ENCODE data around the gene PHKA2. TPM values are rescaled to one million over a fixed set of nuclear protein-coding genes. Genes with fewer than 3 reads are reported as not detected.

PHKA2 gene
- total and polyA plus RNA-seq, 2 donors (not counting 1 experiment from before 2014, with no cell fraction given), result 7.9 to 8.3 TPM

DNA sequence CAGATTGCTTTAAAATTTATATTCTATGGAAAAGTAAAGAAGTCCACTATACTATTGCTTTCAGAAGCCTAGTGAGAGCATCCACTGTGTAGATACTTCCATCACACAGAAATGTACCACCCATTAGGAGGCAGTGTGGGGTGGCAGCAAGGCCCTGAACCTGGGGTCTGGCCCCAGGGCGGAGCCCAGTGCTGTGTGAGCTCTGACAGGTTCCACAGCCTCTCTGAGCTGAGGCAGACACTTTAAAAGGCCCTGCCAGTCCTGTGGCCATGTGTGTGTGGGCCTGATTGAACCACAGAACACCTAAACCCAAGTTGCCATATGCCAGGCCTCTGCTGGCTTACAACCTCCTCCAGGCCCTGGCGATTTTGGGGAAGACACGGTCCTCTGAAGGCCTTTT is 49.2 kb downstream of the PHKA2 start:
- Histone ChIP-seq H3K9ac (ENCODE audit: insufficient read depth, low read length) (no peak overlapping the region), H3K9me3 (ENCODE audit: control insufficient read depth, insufficient read depth, low read depth, low read length) (no peaks in the 10 kb centered on the region), H4K20me1 (ENCODE audit: control insufficient read depth, extremely low read depth, insufficient read depth, low read length) (no peaks in the 10 kb centered on the region), H3K36me3 (ENCODE audit: control insufficient read depth, insufficient read depth, low read length) (no peaks in the 10 kb centered on the region), H3K27me3 (ENCODE audit: control insufficient read depth, insufficient read depth, low read length) (no peaks in the 10 kb centered on the region), H3K27ac (ENCODE audit: insufficient read depth, low read length) (no peak overlapping the region), H3K4me2 (ENCODE audit: extremely low read depth, insufficient read depth, low read length) (no peak overlapping the region), H3K4me1 (ENCODE audit: control insufficient read depth, extremely low read depth, insufficient read depth, low read length) (no peaks in the 10 kb centered on the region), H3K79me2 (ENCODE audit: control insufficient read depth, insufficient read depth, low read length) (no peaks in the 10 kb centered on the region), H2AFZ (ENCODE audit: low read length) (no peak overlapping the region), H3K4me3 (replicated peaks in 1 of 4; ENCODE audit: control extremely low read depth in 1 of 4, insufficient read depth in 1 of 4, low read depth in 3 of 4, low read length in 4 of 4) (no peak overlapping the region)
- DNase-seq (ENCODE audit: low read depth in 2 of 2), result no peak
- TF ChIP-seq EZH2 (IDR thresholded peaks at IDR 0.05; ENCODE audit: low read length, missing control alignments), result no peak
- TF ChIP-seq, protein P1, sequence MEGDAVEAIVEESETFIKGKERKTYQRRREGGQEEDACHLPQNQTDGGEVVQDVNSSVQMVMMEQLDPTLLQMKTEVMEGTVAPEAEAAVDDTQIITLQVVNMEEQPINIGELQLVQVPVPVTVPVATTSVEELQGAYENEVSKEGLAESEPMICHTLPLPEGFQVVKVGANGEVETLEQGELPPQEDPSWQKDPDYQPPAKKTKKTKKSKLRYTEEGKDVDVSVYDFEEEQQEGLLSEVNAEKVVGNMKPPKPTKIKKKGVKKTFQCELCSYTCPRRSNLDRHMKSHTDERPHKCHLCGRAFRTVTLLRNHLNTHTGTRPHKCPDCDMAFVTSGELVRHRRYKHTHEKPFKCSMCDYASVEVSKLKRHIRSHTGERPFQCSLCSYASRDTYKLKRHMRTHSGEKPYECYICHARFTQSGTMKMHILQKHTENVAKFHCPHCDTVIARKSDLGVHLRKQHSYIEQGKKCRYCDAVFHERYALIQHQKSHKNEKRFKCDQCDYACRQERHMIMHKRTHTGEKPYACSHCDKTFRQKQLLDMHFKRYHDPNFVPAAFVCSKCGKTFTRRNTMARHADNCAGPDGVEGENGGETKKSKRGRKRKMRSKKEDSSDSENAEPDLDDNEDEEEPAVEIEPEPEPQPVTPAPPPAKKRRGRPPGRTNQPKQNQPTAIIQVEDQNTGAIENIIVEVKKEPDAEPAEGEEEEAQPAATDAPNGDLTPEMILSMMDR (conservative IDR thresholded peaks at IDR 0.05 in 1 of 2, IDR thresholded peaks at IDR 0.05 in 1 of 2; ENCODE audit: low read depth in 1 of 2, low read length in 2 of 2), result no peak

DNA sequence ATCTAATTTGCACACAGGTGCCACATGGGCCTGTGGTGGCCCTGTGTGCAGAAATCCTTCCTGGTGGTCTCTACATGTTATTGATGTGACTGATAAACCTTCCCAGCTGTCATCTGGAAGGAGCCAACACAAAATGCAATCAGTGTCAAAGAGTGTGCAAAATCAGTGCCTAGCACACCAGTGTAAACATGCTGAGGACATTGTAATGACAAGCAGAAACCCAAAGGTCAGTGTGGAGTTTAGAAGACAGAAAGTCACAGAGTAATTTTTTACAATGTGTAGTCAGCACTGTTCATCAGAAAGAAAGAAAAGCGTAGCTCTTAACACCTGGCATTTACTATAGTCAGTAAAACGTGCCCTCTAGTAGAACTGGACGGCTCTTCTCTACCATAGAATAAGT is 50.3 kb downstream of the PHKA2 start:
- no peak overlapping the region for H2AFZ ChIP-seq (ENCODE audit: low read length)
- H3K9ac ChIP-seq (ENCODE audit: insufficient read depth, low read length), result no peak overlapping the region
- H3K79me2 ChIP-seq (ENCODE audit: control insufficient read depth, insufficient read depth, low read length), result no peaks in the 10 kb centered on the region
- no peak overlapping the region for H3K27ac ChIP-seq (ENCODE audit: insufficient read depth, low read length)
- H3K9me3 ChIP-seq (ENCODE audit: control insufficient read depth, insufficient read depth, low read depth, low read length), result no peaks in the 10 kb centered on the region
- H4K20me1 ChIP-seq (ENCODE audit: control insufficient read depth, extremely low read depth, insufficient read depth, low read length), result no peaks in the 10 kb centered on the region
- H3K4me3 ChIP-seq (replicated peaks in 1 of 4; ENCODE audit: control extremely low read depth in 1 of 4, insufficient read depth in 1 of 4, low read depth in 3 of 4, low read length in 4 of 4), result no peak overlapping the region
- no peaks in the 10 kb centered on the region for H3K36me3 ChIP-seq (ENCODE audit: control insufficient read depth, insufficient read depth, low read length)
- TF ChIP-seq EZH2 (IDR thresholded peaks at IDR 0.05; ENCODE audit: low read length, missing control alignments), result no peak
- TF ChIP-seq, protein P1 (conservative IDR thresholded peaks at IDR 0.05 in 1 of 2, IDR thresholded peaks at IDR 0.05 in 1 of 2; ENCODE audit: low read depth in 1 of 2, low read length in 2 of 2), result no peak
- no peaks in the 10 kb centered on the region for H3K4me1 ChIP-seq (ENCODE audit: control insufficient read depth, extremely low read depth, insufficient read depth, low read length)
- no peaks in the 10 kb centered on the region for H3K27me3 ChIP-seq (ENCODE audit: control insufficient read depth, insufficient read depth, low read length)
- DNase-seq (ENCODE audit: low read depth in 2 of 2), result no peak
- no peak overlapping the region for H3K4me2 ChIP-seq (ENCODE audit: extremely low read depth, insufficient read depth, low read length)

DNA sequence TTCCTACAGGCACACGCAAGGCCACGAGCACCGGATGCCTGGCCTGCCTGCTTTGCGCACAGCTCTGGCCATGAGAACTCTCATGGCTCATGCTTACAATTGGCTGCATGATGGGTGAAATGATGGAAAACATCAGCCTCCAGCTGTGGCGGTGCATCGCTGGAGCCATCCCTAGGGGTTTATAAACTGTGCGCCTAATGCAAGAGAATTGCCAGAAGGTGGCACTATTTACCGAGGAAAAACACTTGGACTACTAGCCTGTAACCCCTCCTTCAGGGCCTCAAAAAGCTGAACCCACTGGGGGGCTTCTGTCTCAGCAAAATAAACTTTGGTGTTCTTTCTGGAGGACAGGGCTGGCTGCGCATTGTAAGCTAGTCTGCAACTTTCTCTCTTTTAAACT is 51.9 kb downstream of the PHKA2 start:
- Histone ChIP-seq H3K4me1 (ENCODE audit: control insufficient read depth, extremely low read depth, insufficient read depth, low read length) (no peaks in the 10 kb centered on the region), H2AFZ (ENCODE audit: low read length) (no peak overlapping the region), H3K9me3 (ENCODE audit: control insufficient read depth, insufficient read depth, low read depth, low read length) (no peaks in the 10 kb centered on the region), H3K27ac (ENCODE audit: insufficient read depth, low read length) (no peak overlapping the region), H4K20me1 (ENCODE audit: control insufficient read depth, extremely low read depth, insufficient read depth, low read length) (no peaks in the 10 kb centered on the region), H3K27me3 (ENCODE audit: control insufficient read depth, insufficient read depth, low read length) (no peaks in the 10 kb centered on the region), H3K9ac (ENCODE audit: insufficient read depth, low read length) (no peak overlapping the region), H3K79me2 (ENCODE audit: control insufficient read depth, insufficient read depth, low read length) (no peaks in the 10 kb centered on the region), H3K4me2 (ENCODE audit: extremely low read depth, insufficient read depth, low read length) (no peak overlapping the region), H3K4me3 (replicated peaks in 1 of 4; ENCODE audit: control extremely low read depth in 1 of 4, insufficient read depth in 1 of 4, low read depth in 3 of 4, low read length in 4 of 4) (no peak overlapping the region), H3K36me3 (ENCODE audit: control insufficient read depth, insufficient read depth, low read length) (no peaks in the 10 kb centered on the region)
- TF ChIP-seq EZH2 (IDR thresholded peaks at IDR 0.05; ENCODE audit: low read length, missing control alignments), result no peak
- TF ChIP-seq, protein P1 (conservative IDR thresholded peaks at IDR 0.05 in 1 of 2, IDR thresholded peaks at IDR 0.05 in 1 of 2; ENCODE audit: low read depth in 1 of 2, low read length in 2 of 2), result peak; percentile 33 to 54
- peak; percentile 7 to 42 for DNase-seq (ENCODE audit: low read depth in 2 of 2)

All from fibroblast of lung (primary cell).